ENCODE measurements around the gene BABAM2.

- TF ChIP-seq CTCF (IDR thresholded peaks at IDR 0.05) (no peak), POLR2A (IDR thresholded peaks at IDR 0.05) (no peak)
Observed at GRCh38 chr2:28032816-28033215, 142.3 kb downstream of the BABAM2 start.

Data from thyroid gland (tissue), 4 donors.